Suppressor macrophage treated with lipopolysaccharide for 4 hours (primary cell): ENCODE measurements around the gene CLTA.
"Not testable (repeated sequence)": the region's sequence is repeated elsewhere in the genome, so short reads cannot be mapped to it uniquely, and the experiment has no call there.

Experiments used
- DNase-seq: peaks from one replicate; pipeline ENCODE4 v3.0.0-alpha.2; 2020

The CLTA gene

GRCh38 chr9:36158917-36159316 is 31.8 kb upstream of the CLTA start:
- DNase-seq: no peak

GRCh38 chr9:36159509-36159908 is 31.2 kb upstream of the CLTA start:
- DNase-seq: not testable (repeated sequence)

DNA sequence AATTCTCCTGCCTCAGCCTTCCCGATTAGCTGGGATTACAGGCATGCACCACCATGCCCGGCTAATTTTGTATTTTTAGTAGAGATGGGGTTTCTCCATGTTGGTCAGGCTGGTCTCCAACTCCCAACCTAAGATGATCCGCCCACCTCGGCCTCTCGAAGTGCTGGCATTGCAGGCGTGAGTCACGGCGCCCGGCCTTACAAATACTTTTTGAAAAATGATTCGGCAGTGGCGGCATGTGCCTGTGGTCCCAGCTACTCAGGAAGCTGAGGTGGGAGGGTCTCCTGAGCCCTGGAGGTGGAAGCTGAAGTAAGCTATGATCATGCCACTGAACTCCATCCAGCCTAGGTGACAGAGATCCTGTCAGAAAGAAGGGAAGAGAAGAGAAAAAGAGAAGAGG is 30.6 kb upstream of the CLTA start:
- not testable (repeated sequence) for DNase-seq

GRCh38 chr9:36161187-36161586 is 29.5 kb upstream of the CLTA start:
- DNase-seq: no peak

DNA sequence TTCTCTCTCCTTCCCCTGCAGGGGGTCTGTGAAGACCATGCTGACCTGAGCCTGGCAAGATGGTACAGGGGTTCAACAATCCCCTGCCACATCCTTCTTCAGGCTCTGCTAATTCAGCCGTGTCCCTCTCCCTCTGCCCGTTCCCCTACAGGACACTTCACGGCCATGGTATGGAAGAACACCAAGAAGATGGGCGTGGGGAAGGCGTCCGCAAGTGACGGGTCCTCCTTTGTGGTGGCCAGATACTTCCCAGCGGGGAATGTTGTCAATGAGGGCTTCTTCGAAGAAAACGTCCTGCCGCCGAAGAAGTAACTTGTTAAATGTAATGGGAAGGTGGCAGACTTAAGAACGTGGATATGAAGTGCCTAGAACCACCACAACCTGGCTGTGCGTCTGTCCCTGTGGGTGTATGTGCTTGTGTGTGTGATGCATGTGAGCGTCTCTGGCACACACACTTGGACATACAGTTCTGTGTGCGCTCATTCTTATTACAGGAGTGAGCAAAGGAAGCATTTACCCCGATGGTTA is 28.4 kb upstream of the CLTA start:
- DNase-seq: no peak

DNA sequence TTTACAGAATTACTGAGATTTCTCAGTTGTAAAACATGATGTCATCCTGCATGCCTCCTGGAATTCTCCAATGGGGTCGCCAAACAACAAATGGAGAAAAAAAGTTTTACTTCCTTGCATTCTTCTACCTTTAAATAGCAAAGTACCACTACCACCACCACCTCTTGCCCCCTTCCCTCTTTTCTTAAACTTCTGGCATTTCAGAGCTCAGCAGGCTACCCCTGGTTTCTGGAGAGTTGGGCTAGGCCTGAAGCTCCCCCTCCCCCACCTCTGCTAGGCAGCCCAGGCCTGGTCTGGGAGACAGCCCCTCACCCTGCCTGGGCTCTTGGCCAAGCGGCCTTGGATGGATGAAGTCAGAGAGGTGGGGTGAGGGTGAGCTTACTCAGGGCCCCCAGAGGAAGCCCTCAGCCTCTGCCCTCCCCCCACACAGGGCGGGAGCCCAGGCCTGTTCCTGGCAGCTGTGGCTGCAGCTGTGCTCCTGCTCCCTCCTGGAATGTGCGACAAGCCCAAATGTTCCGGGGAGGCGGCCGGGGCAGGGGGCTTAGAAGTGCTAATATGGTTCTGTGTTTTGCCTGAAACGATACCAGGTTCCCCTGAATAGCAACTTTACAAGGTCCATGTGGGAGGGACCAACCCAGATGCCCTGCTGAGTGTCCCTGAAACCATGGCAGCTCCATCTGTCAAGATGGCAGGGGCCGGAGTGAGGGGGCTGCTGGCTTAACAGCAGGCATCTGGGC is 27.5 kb upstream of the CLTA start:
- no peak for DNase-seq

GRCh38 chr9:36163786-36164170 is 26.9 kb upstream of the CLTA start:
- no peak for DNase-seq

DNA sequence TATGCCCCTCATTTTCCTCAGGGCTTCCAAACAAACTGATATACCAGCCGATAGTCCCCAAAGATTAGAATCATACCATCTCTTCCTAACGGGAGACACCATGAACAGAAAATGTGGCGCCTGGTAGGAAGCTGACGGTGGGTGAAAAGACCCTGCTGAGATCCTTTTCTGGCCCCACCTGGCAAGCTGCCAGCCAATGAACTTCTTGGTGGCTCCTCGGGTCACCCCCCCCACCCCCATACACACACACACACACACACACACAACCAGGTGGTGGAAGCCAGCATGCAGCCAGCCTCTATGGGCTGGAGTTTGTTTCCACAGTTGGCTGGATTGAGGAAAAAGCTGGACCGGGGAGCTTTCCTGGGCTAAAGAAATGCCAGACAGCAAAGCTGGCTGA is 26.3 kb upstream of the CLTA start:
- DNase-seq: no peak

DNA sequence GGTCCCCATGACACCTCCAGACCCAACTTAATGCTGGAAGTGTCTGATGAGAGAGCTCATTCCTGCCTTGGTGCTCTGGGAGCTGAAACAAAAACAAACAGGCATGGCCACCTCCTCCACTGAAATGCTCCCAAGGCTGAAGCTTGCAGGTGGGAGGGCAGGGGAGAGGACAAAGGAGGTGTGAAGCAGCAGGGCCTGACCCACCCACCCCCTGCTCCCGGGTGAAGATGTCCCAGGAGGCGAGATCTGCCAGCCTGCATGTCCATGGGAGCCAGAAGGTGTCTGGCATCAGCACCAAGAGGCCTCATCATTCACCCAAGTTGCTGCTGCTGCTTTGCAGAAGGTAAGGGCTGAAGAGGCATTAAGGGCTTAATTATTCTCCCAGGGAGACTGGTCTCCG is 25.7 kb upstream of the CLTA start:
- no peak for DNase-seq

DNA sequence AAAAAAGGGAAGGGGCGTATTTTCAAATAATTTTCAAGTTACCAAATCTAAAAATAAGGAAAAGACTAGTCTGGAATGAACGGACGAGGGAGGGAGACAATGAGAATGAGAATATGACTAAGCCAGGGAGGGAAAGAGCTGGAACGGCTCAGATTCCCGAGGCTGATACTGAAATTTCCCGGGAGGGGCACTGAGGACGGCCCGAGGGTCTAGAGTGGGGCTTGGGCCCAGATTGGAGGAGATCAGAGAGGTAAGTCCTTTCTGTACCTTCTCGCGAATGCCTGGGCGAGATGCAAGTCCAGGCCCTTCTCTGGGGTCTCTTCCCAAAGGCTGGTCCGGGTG is 24.9 kb upstream of the CLTA start:
- no peak for DNase-seq

DNA sequence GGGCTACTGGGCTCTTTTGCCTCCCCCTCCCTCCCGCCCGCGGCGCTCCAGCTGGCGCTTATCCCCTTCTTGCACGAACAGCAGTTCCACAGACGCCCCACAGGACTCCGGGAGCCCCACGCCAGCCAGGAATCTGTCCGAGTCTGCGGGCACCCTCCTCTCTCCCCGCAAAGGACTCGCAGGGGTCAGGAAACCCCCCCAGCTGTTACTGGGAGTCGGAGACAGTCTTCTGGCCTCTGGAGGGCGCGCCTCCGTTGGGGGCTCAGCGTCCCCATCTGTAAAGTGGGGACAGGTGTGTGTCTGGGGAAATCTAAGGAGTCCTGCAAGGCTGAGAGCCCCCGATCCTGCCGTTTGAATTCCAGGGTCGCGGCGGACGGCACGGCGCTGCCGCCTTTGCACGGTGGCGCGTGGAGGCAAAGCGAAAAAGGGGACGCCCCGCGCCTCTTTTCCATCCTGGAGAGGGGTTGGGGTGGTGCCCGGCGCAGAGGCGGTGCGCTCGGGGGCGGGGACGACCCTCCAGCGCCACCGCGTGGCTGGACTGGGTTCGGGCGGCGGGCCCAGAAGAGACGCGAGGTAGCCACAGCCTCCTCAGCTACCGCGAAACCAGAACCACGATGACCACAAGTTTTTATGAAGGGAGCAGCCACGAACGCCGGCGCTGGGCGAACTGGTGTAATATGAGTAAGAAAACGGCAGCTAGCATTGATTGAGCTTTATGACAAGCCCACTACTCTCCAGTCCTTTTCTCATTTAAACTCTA is 24.4 kb upstream of the CLTA start:
- DNase-seq: peak; percentile 92

- DNase-seq: no peak
Observed at GRCh38 chr9:36169166-36169565, 21.6 kb upstream of the CLTA start, which contains the start of gene CCIN. Gene CCIN (plus strand): TSS chr9:36169388. CDS start chr9:36169503, 115 bp downstream.

- no peak for DNase-seq
Observed at GRCh38 chr9:36169708-36170107, 21.0 kb upstream of the CLTA start.

GRCh38 chr9:36170531-36170930 is 20.2 kb upstream of the CLTA start:
- no peak for DNase-seq

- no peak for DNase-seq
Observed at GRCh38 chr9:36173861-36174260, 16.9 kb upstream of the CLTA start.

DNA sequence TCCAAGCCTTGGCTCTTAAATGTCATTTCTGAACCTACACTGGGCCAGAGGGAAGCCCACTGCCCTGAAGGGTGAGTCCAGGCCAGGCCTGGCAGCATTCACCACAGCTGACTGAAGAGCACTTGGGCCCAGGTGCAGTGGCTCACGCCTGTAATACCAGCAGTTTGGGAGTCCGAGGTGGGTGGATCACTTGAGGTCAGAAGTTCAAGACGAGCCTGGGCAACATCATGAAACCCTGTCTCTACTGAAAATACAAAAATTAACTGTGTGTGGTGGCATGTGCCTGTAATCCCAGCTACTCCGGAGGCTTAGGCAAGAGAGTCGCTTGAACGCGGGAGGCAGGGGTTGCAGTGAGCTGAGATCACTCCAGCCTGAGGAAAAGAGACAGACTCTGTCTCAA is 16.4 kb upstream of the CLTA start:
- no peak for DNase-seq

- no peak for DNase-seq
Observed at GRCh38 chr9:36174731-36175130, 16.0 kb upstream of the CLTA start.

DNA sequence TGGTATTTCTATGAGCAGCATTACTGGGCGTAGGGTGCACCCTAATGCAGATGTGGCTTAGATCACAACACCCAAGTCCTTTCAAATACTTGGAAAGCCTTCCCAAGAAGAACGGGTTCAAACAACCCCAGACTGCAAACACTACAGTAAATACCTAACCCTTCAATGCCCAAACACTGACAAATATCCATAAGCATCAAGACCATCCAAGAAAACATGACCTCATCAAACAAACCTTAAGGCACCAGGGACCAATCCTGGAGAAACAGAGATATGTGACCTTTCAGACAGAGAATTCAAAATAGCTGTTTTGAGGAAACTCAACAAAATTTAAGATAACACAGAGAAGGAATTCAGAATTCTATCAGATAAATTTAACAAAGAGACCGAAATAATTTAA is 15.5 kb upstream of the CLTA start:
- not testable (repeated sequence) for DNase-seq

- DNase-seq: not testable (repeated sequence)
Observed at GRCh38 chr9:36176496-36176895, 14.2 kb upstream of the CLTA start.

DNA sequence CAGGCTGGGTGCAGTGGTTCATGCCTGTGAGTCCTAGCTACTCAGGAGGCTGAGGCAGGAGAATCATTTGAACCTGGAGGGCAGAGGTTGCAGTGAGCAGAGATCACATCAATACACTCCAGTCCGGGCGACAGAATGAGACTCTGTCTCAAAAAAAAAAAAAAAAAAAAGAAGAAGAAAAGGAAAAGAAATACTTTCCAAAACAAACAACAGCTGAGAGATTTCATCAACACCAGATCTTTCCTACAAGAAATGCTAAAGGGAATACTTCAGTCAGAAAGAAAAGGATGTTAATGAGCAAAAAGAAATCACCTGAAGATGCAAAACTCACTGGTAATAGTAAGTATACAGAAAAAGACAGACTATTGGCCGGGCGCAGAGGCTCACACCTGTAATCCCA is 13.2 kb upstream of the CLTA start:
- DNase-seq: no peak

DNA sequence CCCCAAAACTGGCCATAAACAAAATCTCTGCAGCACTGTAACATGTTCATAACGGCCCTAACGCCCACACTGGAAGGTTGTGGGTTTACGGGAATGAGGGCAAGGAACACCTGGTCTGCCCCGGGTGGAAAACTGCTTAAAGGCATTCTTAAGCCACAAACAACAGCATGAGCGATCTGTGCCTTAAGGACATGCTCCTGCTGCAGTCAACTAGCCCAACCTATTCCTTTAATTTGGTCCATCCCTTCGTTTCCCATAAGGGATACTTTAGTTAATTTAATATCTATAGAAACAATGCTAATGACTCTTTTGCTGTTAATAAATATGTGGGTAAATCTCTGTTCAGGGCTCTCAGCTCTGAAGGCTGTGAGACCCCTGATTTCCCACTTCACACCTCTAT is 10.5 kb upstream of the CLTA start:
- not testable (repeated sequence) for DNase-seq

DNA sequence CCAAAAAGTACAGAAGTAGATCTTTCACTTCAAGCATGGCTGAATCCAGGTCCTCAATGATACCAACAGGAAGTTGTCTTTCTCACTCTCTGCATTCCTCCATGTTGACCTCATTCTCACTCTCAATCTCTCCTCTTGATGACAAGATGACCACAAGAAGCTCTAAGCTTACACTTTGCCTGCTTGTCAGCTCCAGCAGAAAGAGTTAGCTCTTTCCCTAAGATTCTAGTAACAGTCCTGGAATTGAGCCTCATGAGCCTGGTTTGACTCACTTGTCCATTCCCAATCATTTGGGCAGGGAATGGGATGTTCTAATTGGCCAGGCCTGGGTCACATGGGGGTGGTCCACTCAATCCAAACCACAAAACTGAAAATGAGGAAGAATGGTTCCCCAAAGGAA is 3.3 kb upstream of the CLTA start:
- DNase-seq: no peak

DNA sequence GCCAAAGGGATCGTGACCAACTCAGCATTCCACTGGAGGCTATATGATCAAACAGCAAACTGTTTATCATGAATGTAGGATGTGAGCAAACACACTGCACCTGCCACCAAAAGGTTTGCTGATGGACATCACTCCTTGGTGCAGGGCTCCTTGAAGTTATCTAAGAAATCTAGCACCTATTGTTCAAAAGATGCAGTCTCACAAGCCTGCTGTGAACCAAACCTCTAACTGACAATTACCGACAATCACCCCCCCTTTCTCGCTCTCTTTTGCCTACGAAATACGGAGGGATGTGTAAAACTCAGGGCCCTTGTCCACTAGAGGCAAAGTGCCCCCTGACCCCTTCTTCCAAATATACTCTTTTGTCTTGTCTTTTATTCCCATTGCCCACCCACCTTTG is 2.5 kb upstream of the CLTA start:
- no peak for DNase-seq

- DNase-seq: peak; percentile 54
Observed at GRCh38 chr9:36189976-36190375, 745 bp upstream of the CLTA start.

GRCh38 chr9:36191290-36191645 is 547 bp downstream of the CLTA start:
- peak; percentile 51 for DNase-seq
